ENCODE results near the gene HSD17B3. TPM values are rescaled to one million over a fixed set of nuclear protein-coding genes. Genes with fewer than 3 reads are reported as not detected.

Gene HSD17B3
- total and polyA plus RNA-seq, 2 experiments from 2014 or later = not detected

DNA sequence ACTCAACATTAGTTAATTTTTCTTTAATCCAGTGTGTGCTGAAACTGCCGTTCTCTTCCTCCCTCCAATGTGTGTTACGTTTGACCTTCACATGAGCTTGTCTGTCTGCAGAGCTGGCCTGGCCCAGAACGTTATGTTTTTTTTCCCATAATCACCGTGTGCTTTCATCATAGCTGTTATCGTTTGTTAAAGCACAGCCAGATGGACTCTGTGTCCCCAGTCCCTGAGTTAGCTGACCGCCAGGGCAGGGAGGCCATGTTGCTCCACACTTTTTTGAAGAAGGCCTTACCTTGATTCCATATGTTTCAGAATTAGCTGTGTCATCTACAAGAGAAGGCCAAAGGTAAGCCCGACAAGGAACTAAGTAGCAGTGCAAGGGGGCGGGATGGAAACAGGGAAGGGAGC lies 55.7 kb downstream of the HSD17B3 start:
- H3K36me3 Mint-ChIP-seq (ENCODE audit: low read depth) = peaks cover 4% of the 10 kb centered on the region; the same call in 2 of the 3 replicates
- no peak overlapping the region for H3K4me3 Mint-ChIP-seq
- Histone ChIP-seq H3K27me3 (ENCODE audit: insufficient read depth) (no peaks in the 10 kb centered on the region), H3K27ac (ENCODE audit: low read depth) (no peak overlapping the region), H3K4me2 (no peak overlapping the region), H3F3A (replicated peaks; ENCODE audit: low read depth) (no peaks in the 10 kb centered on the region), H2AFZ (peak overlapping the region; percentile 56), H3K36me3 (ENCODE audit: insufficient read depth) (no peaks in the 10 kb centered on the region), H3K4me1 (ENCODE audit: insufficient read depth) (no peaks in the 10 kb centered on the region), H3K4me3 (no peak overlapping the region), H3K9me2 (ENCODE audit: insufficient read depth) (no peaks in the 10 kb centered on the region), H3K79me2 (replicated peaks; ENCODE audit: insufficient read depth) (no peaks in the 10 kb centered on the region), H4K20me1 (replicated peaks; ENCODE audit: insufficient read depth) (no peaks in the 10 kb centered on the region)
- H3K27ac Mint-ChIP-seq = no peak overlapping the region
- peaks cover 6% of the 10 kb centered on the region for H3K27me3 Mint-ChIP-seq (ENCODE audit: insufficient read depth, low read depth, poor library complexity)
- TF ChIP-seq EZH2phosphoT487 (IDR thresholded peaks at IDR 0.05; ENCODE audit: unreplicated experiment) (no peak), NANOG (IDR thresholded peaks at IDR 0.05; ENCODE audit: borderline replicate concordance) (no peak), ZNF114 (CRISPR knock-in tag; IDR thresholded peaks at IDR 0.05) (no peak), POLR2AphosphoS5 (IDR thresholded peaks at IDR 0.05; ENCODE audit: low read depth) (no peak), JUNB (IDR thresholded peaks at IDR 0.05; ENCODE audit: unreplicated experiment) (no peak)
- no peaks in the 10 kb centered on the region; the same call in 2 of the 3 replicates for H3K4me1 Mint-ChIP-seq
- peaks cover 2% of the 10 kb centered on the region; the same call in 2 of the 3 replicates for H3K9me3 Mint-ChIP-seq
- ATAC-seq (no peak), DNase-seq (ENCODE audit: low spot score) (no peak)

DNA sequence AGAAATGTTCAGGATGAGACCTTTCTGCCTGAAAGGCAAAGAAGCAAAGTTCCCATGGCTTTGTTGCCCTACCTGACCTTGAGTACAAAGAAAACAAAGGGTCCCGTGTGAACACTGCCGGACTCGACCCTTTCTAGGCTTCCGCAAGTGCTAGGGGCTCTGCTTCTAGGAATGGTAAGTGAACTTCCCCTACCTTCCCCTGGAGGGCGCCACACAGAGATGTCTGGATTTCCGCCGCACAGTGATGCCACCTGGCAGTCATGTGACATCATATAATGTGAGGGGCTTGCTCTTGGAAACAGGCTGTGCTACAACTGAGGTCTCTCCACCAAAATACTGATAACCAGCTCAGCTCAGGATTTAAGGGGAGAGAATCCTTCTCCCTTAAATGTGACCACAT lies 56.6 kb downstream of the HSD17B3 start:
- peak; percentile 53 for ATAC-seq
- no peak overlapping the region for H3K4me2 ChIP-seq
- H3K36me3 ChIP-seq (ENCODE audit: insufficient read depth) = no peaks in the 10 kb centered on the region
- H2AFZ ChIP-seq = no peak overlapping the region
- Mint-ChIP-seq H3K9me3 (peaks cover 2% of the 10 kb centered on the region; the same call in 2 of the 3 replicates), H3K27ac (no peak overlapping the region), H3K27me3 (ENCODE audit: insufficient read depth, low read depth, poor library complexity) (peaks cover 6% of the 10 kb centered on the region), H3K4me3 (no peak overlapping the region), H3K4me1 (no peaks in the 10 kb centered on the region; the same call in 2 of the 3 replicates), H3K36me3 (ENCODE audit: low read depth) (peaks cover 4% of the 10 kb centered on the region; the same call in 2 of the 3 replicates)
- TF ChIP-seq, protein P1, sequence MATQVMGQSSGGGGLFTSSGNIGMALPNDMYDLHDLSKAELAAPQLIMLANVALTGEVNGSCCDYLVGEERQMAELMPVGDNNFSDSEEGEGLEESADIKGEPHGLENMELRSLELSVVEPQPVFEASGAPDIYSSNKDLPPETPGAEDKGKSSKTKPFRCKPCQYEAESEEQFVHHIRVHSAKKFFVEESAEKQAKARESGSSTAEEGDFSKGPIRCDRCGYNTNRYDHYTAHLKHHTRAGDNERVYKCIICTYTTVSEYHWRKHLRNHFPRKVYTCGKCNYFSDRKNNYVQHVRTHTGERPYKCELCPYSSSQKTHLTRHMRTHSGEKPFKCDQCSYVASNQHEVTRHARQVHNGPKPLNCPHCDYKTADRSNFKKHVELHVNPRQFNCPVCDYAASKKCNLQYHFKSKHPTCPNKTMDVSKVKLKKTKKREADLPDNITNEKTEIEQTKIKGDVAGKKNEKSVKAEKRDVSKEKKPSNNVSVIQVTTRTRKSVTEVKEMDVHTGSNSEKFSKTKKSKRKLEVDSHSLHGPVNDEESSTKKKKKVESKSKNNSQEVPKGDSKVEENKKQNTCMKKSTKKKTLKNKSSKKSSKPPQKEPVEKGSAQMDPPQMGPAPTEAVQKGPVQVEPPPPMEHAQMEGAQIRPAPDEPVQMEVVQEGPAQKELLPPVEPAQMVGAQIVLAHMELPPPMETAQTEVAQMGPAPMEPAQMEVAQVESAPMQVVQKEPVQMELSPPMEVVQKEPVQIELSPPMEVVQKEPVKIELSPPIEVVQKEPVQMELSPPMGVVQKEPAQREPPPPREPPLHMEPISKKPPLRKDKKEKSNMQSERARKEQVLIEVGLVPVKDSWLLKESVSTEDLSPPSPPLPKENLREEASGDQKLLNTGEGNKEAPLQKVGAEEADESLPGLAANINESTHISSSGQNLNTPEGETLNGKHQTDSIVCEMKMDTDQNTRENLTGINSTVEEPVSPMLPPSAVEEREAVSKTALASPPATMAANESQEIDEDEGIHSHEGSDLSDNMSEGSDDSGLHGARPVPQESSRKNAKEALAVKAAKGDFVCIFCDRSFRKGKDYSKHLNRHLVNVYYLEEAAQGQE (IDR thresholded peaks at IDR 0.05; ENCODE audit: unreplicated experiment) = no peak
- TF ChIP-seq ZNF114 (CRISPR knock-in tag; IDR thresholded peaks at IDR 0.05) = no peak
- TF ChIP-seq EZH2 (IDR thresholded peaks at IDR 0.05; ENCODE audit: low read depth, unreplicated experiment) = no peak
- TF ChIP-seq, protein P2, sequence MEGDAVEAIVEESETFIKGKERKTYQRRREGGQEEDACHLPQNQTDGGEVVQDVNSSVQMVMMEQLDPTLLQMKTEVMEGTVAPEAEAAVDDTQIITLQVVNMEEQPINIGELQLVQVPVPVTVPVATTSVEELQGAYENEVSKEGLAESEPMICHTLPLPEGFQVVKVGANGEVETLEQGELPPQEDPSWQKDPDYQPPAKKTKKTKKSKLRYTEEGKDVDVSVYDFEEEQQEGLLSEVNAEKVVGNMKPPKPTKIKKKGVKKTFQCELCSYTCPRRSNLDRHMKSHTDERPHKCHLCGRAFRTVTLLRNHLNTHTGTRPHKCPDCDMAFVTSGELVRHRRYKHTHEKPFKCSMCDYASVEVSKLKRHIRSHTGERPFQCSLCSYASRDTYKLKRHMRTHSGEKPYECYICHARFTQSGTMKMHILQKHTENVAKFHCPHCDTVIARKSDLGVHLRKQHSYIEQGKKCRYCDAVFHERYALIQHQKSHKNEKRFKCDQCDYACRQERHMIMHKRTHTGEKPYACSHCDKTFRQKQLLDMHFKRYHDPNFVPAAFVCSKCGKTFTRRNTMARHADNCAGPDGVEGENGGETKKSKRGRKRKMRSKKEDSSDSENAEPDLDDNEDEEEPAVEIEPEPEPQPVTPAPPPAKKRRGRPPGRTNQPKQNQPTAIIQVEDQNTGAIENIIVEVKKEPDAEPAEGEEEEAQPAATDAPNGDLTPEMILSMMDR (conservative IDR thresholded peaks at IDR 0.05; ENCODE audit: low read depth in 2 of 2) = peak; percentile 74 to 79
- peak; percentile 32; the same call in 1 of the 2 replicates for TF ChIP-seq CREB1 (CRISPR knock-in tag; IDR thresholded peaks at IDR 0.05; ENCODE audit: low read depth)
- no peaks in the 10 kb centered on the region for H3K79me2 ChIP-seq (replicated peaks; ENCODE audit: insufficient read depth)
- no peaks in the 10 kb centered on the region for H3K4me1 ChIP-seq (ENCODE audit: insufficient read depth)
- no peaks in the 10 kb centered on the region for H4K20me1 ChIP-seq (replicated peaks; ENCODE audit: insufficient read depth)
- no peaks in the 10 kb centered on the region for H3K27me3 ChIP-seq (ENCODE audit: insufficient read depth)
- peak; percentile 68 for DNase-seq (ENCODE audit: low spot score)
- H3K9me2 ChIP-seq (ENCODE audit: insufficient read depth) = no peaks in the 10 kb centered on the region
- H3K4me3 ChIP-seq = no peak overlapping the region
- H3F3A ChIP-seq (replicated peaks; ENCODE audit: low read depth) = no peaks in the 10 kb centered on the region
- no peak overlapping the region for H3K27ac ChIP-seq (ENCODE audit: low read depth)

Data from GM23338 (cell line).